ENCODE measurements around the gene DNAJC1. TPM values are rescaled to one million over a fixed set of nuclear protein-coding genes. Genes with fewer than 3 reads are reported as not detected.

DNAJC1 gene
- total RNA-seq, 1 experiment from 2014 or later, result 13.2 TPM

DNA sequence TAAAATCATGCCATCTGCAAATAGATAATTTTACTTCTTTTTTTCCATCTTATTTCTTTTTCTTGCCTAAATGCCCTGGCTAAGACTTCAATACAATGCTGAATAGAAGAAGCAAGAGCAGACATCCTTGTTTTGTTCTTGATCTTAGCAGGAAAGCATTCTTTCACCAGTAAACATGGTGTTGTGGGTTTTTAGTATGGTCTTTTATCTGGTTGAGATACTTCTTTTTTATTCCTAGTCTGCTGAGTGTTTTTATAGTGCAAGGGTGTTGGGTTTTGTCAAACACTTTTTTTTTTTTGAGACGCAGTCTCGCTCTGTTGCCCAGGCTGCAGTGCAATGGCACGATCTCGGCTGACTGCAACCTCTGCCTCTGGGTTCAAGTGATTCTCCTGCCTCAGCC is 232.3 kb downstream of the DNAJC1 start (continued):
- TF ChIP-seq, protein P1, sequence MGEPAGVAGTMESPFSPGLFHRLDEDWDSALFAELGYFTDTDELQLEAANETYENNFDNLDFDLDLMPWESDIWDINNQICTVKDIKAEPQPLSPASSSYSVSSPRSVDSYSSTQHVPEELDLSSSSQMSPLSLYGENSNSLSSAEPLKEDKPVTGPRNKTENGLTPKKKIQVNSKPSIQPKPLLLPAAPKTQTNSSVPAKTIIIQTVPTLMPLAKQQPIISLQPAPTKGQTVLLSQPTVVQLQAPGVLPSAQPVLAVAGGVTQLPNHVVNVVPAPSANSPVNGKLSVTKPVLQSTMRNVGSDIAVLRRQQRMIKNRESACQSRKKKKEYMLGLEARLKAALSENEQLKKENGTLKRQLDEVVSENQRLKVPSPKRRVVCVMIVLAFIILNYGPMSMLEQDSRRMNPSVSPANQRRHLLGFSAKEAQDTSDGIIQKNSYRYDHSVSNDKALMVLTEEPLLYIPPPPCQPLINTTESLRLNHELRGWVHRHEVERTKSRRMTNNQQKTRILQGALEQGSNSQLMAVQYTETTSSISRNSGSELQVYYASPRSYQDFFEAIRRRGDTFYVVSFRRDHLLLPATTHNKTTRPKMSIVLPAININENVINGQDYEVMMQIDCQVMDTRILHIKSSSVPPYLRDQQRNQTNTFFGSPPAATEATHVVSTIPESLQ (CRISPR knock-in tag; IDR thresholded peaks at IDR 0.05), result no peak
- TF ChIP-seq, protein P2, sequence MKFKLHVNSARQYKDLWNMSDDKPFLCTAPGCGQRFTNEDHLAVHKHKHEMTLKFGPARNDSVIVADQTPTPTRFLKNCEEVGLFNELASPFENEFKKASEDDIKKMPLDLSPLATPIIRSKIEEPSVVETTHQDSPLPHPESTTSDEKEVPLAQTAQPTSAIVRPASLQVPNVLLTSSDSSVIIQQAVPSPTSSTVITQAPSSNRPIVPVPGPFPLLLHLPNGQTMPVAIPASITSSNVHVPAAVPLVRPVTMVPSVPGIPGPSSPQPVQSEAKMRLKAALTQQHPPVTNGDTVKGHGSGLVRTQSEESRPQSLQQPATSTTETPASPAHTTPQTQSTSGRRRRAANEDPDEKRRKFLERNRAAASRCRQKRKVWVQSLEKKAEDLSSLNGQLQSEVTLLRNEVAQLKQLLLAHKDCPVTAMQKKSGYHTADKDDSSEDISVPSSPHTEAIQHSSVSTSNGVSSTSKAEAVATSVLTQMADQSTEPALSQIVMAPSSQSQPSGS (CRISPR knock-in tag; IDR thresholded peaks at IDR 0.05; ENCODE audit: borderline replicate concordance, low read depth), result no peak
- TF ChIP-seq IRF1 (CRISPR knock-in tag; IDR thresholded peaks at IDR 0.05) (no peak), ZBTB21 (CRISPR knock-in tag; IDR thresholded peaks at IDR 0.05; ENCODE audit: borderline replicate concordance) (no peak), ZNF512 (CRISPR knock-in tag; IDR thresholded peaks at IDR 0.05; ENCODE audit: borderline replicate concordance) (no peak), NR2C2 (CRISPR knock-in tag; IDR thresholded peaks at IDR 0.05) (no peak), ZNF317 (CRISPR knock-in tag; IDR thresholded peaks at IDR 0.05; ENCODE audit: borderline replicate concordance, low read depth) (no peak), ZNF263 (CRISPR knock-in tag; IDR thresholded peaks at IDR 0.05; ENCODE audit: low read depth) (no peak), ATF3 (CRISPR knock-in tag; conservative IDR thresholded peaks at IDR 0.05) (no peak)
- TF ChIP-seq, protein P3, sequence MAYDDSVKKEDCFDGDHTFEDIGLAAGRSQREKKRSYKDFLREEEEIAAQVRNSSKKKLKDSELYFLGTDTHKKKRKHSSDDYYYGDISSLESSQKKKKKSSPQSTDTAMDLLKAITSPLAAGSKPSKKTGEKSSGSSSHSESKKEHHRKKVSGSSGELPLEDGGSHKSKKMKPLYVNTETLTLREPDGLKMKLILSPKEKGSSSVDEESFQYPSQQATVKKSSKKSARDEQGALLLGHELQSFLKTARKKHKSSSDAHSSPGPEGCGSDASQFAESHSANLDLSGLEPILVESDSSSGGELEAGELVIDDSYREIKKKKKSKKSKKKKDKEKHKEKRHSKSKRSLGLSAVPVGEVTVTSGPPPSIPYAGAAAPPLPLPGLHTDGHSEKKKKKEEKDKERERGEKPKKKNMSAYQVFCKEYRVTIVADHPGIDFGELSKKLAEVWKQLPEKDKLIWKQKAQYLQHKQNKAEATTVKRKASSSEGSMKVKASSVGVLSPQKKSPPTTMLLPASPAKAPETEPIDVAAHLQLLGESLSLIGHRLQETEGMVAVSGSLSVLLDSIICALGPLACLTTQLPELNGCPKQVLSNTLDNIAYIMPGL (CRISPR knock-in tag; IDR thresholded peaks at IDR 0.05), result no peak

- ChIA-PET POLR2A (interaction anchor here (1.0 kb wide), 1 partner anchor 242 kb away, joined by 3 read pairs; no protein-coding TSS in a partner anchor), CTCF (no interaction called here)
- ATAC-seq (no peak), DNase-seq (ENCODE audit: low spot score) (no peak)
- Mint-ChIP-seq H3K9me3 (peaks cover 11% of the 10 kb centered on the region), H3K27ac (no peak overlapping the region), H3K36me3 (peaks cover 3% of the 10 kb centered on the region; the same call in 1 of the 2 replicates), H3K4me3 (no peak overlapping the region), H3K4me1 (peaks cover 3% of the 10 kb centered on the region), H3K27me3 (ENCODE audit: low read depth) (no peaks in the 10 kb centered on the region)
- TF ChIP-seq IRF2 (CRISPR knock-in tag; IDR thresholded peaks at IDR 0.05; ENCODE audit: borderline replicate concordance, low read depth), result no peak
- TF ChIP-seq TCF7 (CRISPR knock-in tag; IDR thresholded peaks at IDR 0.05; ENCODE audit: low read depth), result no peak
- TF ChIP-seq CREB1 (CRISPR knock-in tag; IDR thresholded peaks at IDR 0.05), result no peak
- no peak for TF ChIP-seq CDX4 (CRISPR knock-in tag; IDR thresholded peaks at IDR 0.05; ENCODE audit: borderline replicate concordance)
- TF ChIP-seq PRDM15 (CRISPR knock-in tag; IDR thresholded peaks at IDR 0.05), result no peak
- TF ChIP-seq, protein P4, sequence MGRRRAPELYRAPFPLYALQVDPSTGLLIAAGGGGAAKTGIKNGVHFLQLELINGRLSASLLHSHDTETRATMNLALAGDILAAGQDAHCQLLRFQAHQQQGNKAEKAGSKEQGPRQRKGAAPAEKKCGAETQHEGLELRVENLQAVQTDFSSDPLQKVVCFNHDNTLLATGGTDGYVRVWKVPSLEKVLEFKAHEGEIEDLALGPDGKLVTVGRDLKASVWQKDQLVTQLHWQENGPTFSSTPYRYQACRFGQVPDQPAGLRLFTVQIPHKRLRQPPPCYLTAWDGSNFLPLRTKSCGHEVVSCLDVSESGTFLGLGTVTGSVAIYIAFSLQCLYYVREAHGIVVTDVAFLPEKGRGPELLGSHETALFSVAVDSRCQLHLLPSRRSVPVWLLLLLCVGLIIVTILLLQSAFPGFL (CRISPR knock-in tag; IDR thresholded peaks at IDR 0.05; ENCODE audit: borderline replicate concordance), result no peak
These were observed 234.5 kb downstream of the DNAJC1 start for GRCh38 chr10:21769041-21769440.

All from WTC11 (cell line).